GM12872 (cell line): Measurements from ENCODE around the gene AFG1L.

Experiments
- CTCF ChIP-seq: IDR thresholded peaks from 3 replicates; pipeline ENCODE4 v1.5.1; 2011; ENCODE audit warnings: low read depth, mild to moderate bottlenecking, low read length, moderate library complexity; ENCODE audit not compliant: insufficient read depth

AFG1L gene

GRCh38 chr6:108407904-108408827 lies 113.3 kb downstream of the AFG1L start:
- TF ChIP-seq CTCF = no peak

GRCh38 chr6:108408861-108409260 lies 114.0 kb downstream of the AFG1L start:
- TF ChIP-seq CTCF = no peak

GRCh38 chr6:108417027-108417426 lies 122.2 kb downstream of the AFG1L start:
- no peak for TF ChIP-seq CTCF

GRCh38 chr6:108419474-108419873 lies 124.6 kb downstream of the AFG1L start:
- no peak for TF ChIP-seq CTCF

GRCh38 chr6:108419934-108420609 lies 125.2 kb downstream of the AFG1L start:
- TF ChIP-seq CTCF = no peak

- TF ChIP-seq CTCF = no peak
Measured at GRCh38 chr6:108421366-108421765, 126.5 kb downstream of the AFG1L start.

GRCh38 chr6:108423982-108424705 lies 129.3 kb downstream of the AFG1L start:
- no peak for TF ChIP-seq CTCF
